Mucosa of descending colon (tissue), 3 donors: ENCODE data around the gene NEMF. TPM values are rescaled to one million over a fixed set of nuclear protein-coding genes. Genes with fewer than 3 reads are reported as not detected.
A peak's percentile ranks its signal among the peaks of the same experiment; 100 is the strongest.

Source experiments
- ATAC-seq: fragments of 200-7000 bp; cut with Tn5 transposase; one replicate; pipeline ENCODE4 v1.9.1; 2020; ENCODE audit warnings: mild to moderate bottlenecking, moderate library complexity
- DNase-seq, 3 donors: peaks; one replicate each; pipeline ENCODE4 v3.0.0-alpha.2; 2020
- H3K36me3 ChIP-seq: fragments of 200-600 bp; one replicate; pipeline ENCODE4 v1.8.0; 2021; ENCODE audit warnings: low read depth, mild to moderate bottlenecking
- H3K4me1 ChIP-seq: fragments of 200-600 bp; one replicate; pipeline ENCODE4 v1.8.0; 2021; ENCODE audit warnings: low read depth, mild to moderate bottlenecking
- H3K4me3 ChIP-seq: fragments of 200-600 bp; one replicate; pipeline ENCODE4 v1.8.0; 2021; ENCODE audit warnings: mild to moderate bottlenecking
- H3K9me3 ChIP-seq: fragments of 200-600 bp; one replicate; pipeline ENCODE4 v1.8.0; 2021; ENCODE audit warnings: mild to moderate bottlenecking
- intact Hi-C, 2 donors: fragments of 100-400 bp; cut with DNase I in 1 of 2; cut with micrococcal nuclease in 1 of 2; formaldehyde crosslinking; loops; one replicate each; pipeline versions ENCODE4 v1.11.0 to v1.11.1; 2022; cut with DNase I, micrococcal nuclease
- total RNA-seq, 3 donors: library from RNA; stranded (reverse); fragmentation: NEBNext Ultra II Directional in 2 of 3; extraction: Animal tissue kit (Norgen Biotek cat#: 25700) in 2 of 3; gene quantifications; one replicate each; pipeline versions ENCODE4 v1.2.1 to v1.2.4, GENCODE V29; 2021 to 2023
- TF ChIP-seq, protein P1 (sequence below): fragments of 200-600 bp; IDR thresholded peaks from one replicate; pipeline ENCODE4 v1.8.0; 2022; ENCODE audit warnings: antibody characterized with exemption, mild to moderate bottlenecking
- donor health status: DM: no; HTN: no; CAD: no; lungs with moderate emphysema.
- donor health status: DM: no; HTN: no; CAD: no.
- donor health status: DM: no; HTN: yes; CAD: no.

Gene NEMF
- total RNA-seq, 3 donors from 2014 or later: 54.8 to 68.9 (median 66.6) TPM

DNA sequence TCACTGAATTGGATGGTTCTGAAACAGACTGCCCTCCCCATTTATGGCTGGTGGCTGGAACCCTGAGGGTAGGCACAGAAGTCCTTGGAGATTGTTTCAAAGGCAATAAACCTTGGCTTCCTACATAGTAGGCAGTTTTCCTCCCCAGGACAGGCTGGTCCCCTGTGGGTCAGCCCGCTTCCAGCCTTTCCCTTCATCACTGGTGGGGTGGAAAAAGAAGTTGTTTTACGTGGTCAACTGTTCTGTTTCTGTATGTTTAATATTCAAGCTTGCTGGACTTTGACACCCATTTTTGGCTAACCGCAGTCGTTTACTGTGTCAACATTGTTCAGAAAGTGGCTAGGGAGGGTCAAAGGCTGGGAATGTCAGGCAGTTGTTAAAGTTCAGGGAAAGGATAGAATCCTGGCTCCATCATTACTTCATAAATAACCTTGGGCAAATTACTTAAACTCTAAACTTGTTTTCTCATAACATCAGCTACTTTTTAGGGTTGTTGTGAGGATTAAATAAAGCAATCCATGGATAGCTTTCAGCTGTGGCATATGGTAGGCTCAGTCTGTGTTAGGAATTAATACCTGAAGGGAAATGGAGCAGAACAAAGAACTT, 82.3 kb downstream of the NEMF start:
- Histone ChIP-seq H3K9me3 (no peaks in the 10 kb centered on the region), H3K4me3 (no peak overlapping the region), H3K36me3 (no peaks in the 10 kb centered on the region), H3K4me1 (peaks cover 14% of the 10 kb centered on the region)
- intact Hi-C loops: no loop called here
- ATAC-seq (peak; percentile 55), DNase-seq (peak in 2 of 3 donors; percentile 68 to 80)
- TF ChIP-seq, protein P1, sequence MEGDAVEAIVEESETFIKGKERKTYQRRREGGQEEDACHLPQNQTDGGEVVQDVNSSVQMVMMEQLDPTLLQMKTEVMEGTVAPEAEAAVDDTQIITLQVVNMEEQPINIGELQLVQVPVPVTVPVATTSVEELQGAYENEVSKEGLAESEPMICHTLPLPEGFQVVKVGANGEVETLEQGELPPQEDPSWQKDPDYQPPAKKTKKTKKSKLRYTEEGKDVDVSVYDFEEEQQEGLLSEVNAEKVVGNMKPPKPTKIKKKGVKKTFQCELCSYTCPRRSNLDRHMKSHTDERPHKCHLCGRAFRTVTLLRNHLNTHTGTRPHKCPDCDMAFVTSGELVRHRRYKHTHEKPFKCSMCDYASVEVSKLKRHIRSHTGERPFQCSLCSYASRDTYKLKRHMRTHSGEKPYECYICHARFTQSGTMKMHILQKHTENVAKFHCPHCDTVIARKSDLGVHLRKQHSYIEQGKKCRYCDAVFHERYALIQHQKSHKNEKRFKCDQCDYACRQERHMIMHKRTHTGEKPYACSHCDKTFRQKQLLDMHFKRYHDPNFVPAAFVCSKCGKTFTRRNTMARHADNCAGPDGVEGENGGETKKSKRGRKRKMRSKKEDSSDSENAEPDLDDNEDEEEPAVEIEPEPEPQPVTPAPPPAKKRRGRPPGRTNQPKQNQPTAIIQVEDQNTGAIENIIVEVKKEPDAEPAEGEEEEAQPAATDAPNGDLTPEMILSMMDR: no peak

DNA sequence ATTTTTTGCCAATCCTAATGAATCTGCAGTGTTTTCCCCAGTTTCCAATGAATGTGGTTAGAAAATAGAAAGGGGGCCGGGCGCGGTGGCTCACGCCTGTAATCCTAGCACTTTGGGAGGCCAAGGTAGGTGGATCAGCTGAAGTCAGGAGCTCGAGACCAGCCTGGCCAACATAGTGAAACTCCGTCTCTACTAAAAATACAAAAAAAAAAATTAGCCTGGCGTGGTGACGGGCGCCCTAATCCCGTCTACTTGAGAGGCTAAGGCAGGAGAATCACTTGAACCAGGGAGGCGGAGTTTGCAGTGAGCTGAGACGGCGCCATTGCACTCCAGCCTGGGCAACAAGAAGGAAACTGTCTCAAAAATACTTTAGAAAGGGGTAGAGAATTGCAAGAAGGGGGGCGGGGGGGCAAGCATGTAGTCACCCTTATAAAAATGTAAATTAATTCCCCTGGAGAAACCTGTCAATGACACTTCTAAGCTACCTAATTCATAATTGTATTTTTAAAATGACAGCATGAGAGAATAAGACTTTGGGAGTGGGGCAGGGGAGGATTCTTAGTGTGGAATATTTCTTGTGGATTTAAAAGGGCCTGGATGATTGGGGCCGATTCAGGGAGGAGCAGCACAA, 82.9 kb downstream of the NEMF start:
- TF ChIP-seq, protein P1: no peak
- H3K36me3 ChIP-seq: no peaks in the 10 kb centered on the region
- peaks cover 14% of the 10 kb centered on the region for H3K4me1 ChIP-seq
- ATAC-seq: no peak
- H3K9me3 ChIP-seq: no peaks in the 10 kb centered on the region
- intact Hi-C loops: loop anchor here (5.0 to 10.0 kb wide), 2 partner anchors 135 to 137 kb away; partner anchors contain the start of gene DNAAF2 (in 1 of the 2)
- DNase-seq: peak in 2 of 3 donors; percentile 33 to 42
- H3K4me3 ChIP-seq: no peak overlapping the region

DNA sequence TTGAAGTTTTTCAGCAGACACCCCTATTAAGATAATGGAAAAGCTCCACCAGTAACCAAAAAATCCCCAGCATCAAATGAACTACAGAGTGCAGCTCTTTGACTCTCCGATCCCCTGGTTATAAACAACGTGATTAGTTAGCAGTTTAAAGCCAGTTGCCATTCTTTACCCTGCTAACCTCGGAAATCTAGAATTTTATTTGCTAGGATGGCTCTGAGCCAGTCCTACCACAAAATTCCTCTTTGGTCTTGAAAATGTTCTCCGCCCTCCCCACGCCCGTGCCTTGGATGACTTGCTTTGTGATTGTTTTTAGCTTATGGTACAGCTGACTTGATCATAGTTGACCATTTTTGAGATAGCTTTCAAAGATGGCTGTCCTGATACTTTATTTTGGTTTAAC, 83.4 kb downstream of the NEMF start:
- ATAC-seq (no peak), DNase-seq (peak in 2 of 3 donors; percentile 46 to 56)
- peak overlapping the region; percentile 95 for H3K4me3 ChIP-seq
- H3K9me3 ChIP-seq: no peaks in the 10 kb centered on the region
- TF ChIP-seq, protein P1: no peak
- intact Hi-C loops: loop anchor here (5.0 to 10.0 kb wide), 2 partner anchors 134 to 137 kb away; partner anchors contain the start of gene DNAAF2 (in 1 of the 2)
- no peaks in the 10 kb centered on the region for H3K36me3 ChIP-seq
- H3K4me1 ChIP-seq: peaks cover 14% of the 10 kb centered on the region

DNA sequence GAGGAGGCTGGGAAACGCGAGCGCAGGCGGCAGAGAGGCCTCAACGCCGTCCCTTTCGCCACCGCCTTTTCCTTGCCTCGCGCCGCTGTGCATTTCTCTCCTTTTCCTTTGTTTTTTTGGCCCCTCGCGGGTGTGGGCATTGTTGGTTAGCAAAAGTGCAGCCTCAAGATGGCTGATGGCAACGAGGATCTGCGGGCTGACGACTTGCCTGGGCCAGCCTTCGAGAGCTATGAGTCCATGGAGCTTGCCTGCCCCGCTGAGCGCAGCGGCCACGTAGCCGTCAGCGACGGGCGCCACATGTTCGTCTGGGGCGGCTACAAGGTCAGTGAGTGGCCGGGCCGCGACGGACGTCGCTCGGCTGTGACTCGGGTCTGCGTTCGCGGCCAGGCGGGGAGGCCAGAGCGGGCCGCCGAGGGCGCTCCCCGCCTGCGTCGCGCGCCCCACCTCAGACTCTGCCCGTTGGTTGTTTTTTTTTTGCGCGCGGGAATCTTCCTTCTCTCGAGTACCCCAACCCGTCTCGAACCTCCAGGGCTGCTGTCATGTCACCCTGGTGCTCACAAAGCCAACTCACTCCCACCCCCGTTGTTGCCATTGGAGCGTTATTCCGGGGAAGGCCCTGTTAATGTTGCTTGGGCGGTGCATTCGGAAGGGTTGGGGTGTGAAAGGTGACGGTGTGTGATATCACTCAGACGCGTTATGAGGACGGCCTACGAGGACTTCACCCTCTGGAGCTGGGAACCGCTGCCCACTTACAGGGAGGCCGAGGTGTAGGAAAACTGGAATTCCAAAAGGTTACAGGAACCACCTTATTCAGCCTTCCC, 84.1 kb downstream of the NEMF start:
- H3K36me3 ChIP-seq: no peaks in the 10 kb centered on the region
- peaks cover 14% of the 10 kb centered on the region for H3K4me1 ChIP-seq
- peak; percentile 78 to 81 (median 80) for DNase-seq
- peak; percentile 64 for ATAC-seq
- TF ChIP-seq, protein P1: no peak
- intact Hi-C loops: loop anchor here (5.0 to 10.0 kb wide), 2 partner anchors 134 to 136 kb away; partner anchors contain the start of gene DNAAF2 (in 1 of the 2)
- H3K9me3 ChIP-seq: no peaks in the 10 kb centered on the region
- H3K4me3 ChIP-seq: peak overlapping the region; percentile 95

DNA sequence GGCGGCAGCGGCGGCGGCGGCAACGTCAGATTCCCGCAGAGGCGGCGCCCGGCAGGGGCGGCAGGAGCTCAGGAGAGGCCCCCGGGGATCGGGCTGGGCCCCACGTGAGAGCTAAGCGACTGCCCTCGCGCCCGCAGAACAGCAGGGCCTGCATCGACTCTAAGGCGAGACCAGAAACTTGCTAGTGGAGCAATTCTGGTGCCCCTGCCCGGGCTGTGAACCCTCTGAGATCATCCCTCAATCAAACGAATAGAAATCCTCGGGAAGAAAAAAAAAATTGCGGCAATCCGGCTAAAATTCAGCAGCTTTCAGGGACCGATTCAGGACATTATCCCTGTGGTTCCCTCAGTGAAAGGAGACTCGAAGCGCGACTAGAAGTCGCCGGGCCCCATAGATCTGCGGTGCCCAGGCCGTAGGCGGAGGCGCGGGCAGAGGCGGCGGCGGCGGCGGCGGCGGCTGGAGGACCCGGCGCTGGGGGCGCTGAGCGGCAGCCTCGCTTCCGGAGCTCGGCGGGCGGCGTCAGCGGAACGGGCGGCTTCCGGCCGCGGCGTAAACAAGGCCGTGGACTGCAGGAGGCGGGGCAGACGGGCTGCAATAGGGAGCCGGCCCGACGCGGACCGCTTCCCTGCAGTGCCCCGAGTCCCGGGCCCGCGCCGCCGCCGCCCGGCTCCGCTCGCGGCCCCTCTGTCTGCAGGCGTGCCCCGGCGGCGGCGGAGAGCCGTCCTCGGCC, 84.9 kb downstream of the NEMF start, which contains the start of gene KLHDC2:
TSS of gene KLHDC2 (plus strand) at position 583 of the 730 bp plus-strand sequence. CDS start 316 bp downstream, outside the sequence.
- H3K4me1 ChIP-seq: peaks cover 14% of the 10 kb centered on the region
- intact Hi-C loops: loop anchor here (5.0 to 10.0 kb wide), 2 partner anchors 133 to 135 kb away; partner anchors contain the start of gene DNAAF2 (in 1 of the 2)
- no peaks in the 10 kb centered on the region for H3K36me3 ChIP-seq
- ATAC-seq: peak; percentile 89
- peak; percentile 89 to 95 (median 94) for DNase-seq
- no peaks in the 10 kb centered on the region for H3K9me3 ChIP-seq
- TF ChIP-seq, protein P1: no peak
- H3K4me3 ChIP-seq: peak within 1 kb of the TSS; percentile 95
